ENCODE data around the gene TPCN2.
A peak's percentile ranks its signal among the peaks of the same experiment; 100 is the strongest.
"Not testable (repeated sequence)": the region's sequence is repeated elsewhere in the genome, so short reads cannot be mapped to it uniquely, and the experiment has no call there.

The TPCN2 gene

DNA sequence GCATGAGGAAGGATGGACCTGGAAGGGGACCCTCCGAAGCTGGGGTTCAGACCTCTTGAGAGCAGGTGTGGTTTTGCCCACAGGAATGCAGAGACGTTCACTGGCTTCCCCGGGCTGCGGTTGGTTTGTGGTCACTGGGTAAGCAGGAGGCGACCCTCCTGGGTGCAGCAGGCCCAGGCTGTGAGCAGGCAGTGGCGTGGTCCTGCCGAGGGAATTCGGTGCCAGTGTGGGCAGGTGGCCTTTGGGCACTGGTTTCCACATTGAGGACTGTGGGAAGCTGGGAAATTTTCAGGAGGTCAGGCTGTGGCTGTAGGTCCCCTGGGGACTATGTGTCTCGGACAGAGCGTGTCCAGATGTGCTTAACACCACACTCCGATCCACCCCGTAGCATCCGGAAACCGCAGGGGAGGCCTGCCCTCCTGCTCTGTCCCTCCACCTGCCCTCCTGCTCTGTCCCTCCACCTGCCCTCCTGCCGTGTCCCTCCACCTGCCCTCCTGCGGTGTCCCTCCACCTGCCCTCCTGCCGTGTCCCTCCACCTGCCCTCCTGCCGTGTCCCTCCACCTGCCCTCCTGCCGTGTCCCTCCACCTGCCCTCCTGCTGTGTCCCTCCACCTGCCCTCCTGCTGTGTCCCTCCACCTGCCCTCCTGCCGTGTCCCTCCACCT, 27.5 kb downstream of the TPCN2 start:
- Histone ChIP-seq H2AFZ (ENCODE audit: insufficient read depth, low read length, poor library complexity) (no peak overlapping the region), H2BK5ac (ENCODE audit: low read depth, low read length, poor library complexity) (no peak overlapping the region), H3K4me2 (ENCODE audit: low read length) (no peak overlapping the region), H3K23ac (ENCODE audit: low read length) (no peak overlapping the region), H4K8ac (ENCODE audit: low read depth, low read length) (no peak overlapping the region), H3K27ac (ENCODE audit: low read depth, low read length) (no peak overlapping the region), H3K9ac (ENCODE audit: low read length) (no peak overlapping the region), H2BK12ac (ENCODE audit: low read length) (no peak overlapping the region), H2AK5ac (ENCODE audit: low read length) (no peak overlapping the region), H3K14ac (ENCODE audit: low read length) (no peak overlapping the region), H3K4me1 (ENCODE audit: control insufficient read depth in 1 of 2, insufficient read depth in 2 of 2, low read length in 2 of 2) (no peaks in the 10 kb centered on the region), H3K18ac (ENCODE audit: low read length) (no peak overlapping the region), H3K4ac (ENCODE audit: low read depth, low read length) (no peak overlapping the region), H3K27me3 (ENCODE audit: insufficient read depth, low read length) (no peaks in the 10 kb centered on the region), H3K79me2 (ENCODE audit: control insufficient read depth, insufficient read depth, low read length, poor library complexity) (no peaks in the 10 kb centered on the region), H3K9me3 (ENCODE audit: insufficient read depth, low read depth, low read length) (peaks cover 3% of the 10 kb centered on the region), H4K91ac (ENCODE audit: low read depth, low read length) (no peak overlapping the region), H3K36me3 (ENCODE audit: control insufficient read depth in 1 of 2, insufficient read depth in 2 of 2, low read length in 2 of 2) (peaks cover 24 to 26% of the 10 kb centered on the region in 2 experiments), H4K12ac (ENCODE audit: low read depth, low read length) (no peak overlapping the region), H2BK120ac (ENCODE audit: insufficient read depth, low read length, poor library complexity) (no peak overlapping the region), H3K4me3 (ENCODE audit: low read depth, low read length) (no peak overlapping the region), H3K79me1 (ENCODE audit: low read length) (no peaks in the 10 kb centered on the region)
- no CpG with 5 or more reads among the region's 20 CpGs for WGBS (ENCODE audit: extremely low coverage, insufficient coverage, insufficient read length)
- no peak for DNase-seq

DNA sequence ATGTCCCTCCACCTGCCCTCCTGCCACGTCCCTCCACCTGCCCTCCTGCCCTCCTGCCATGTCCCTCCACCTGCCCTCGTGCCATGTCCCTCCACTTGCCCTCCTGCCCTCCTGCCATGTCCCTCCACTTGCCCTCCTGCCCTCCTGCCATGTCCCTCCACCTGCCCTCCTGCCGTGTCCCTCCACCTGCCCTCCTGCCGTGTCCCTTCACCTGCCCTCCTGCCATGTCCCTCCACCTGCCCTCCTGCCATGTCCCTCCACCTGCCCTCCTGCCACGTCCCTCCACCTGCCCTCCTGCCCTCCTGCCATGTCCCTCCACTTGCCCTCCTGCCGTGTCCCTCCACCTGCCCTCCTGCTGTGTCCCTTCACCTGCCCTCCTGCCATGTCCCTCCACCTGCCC, 28.2 kb downstream of the TPCN2 start:
- not testable (repeated sequence) for H2BK5ac ChIP-seq (ENCODE audit: low read depth, low read length, poor library complexity); H3K4me3 ChIP-seq (ENCODE audit: low read depth, low read length); H3K79me1 ChIP-seq (ENCODE audit: low read length); H3K27ac ChIP-seq (ENCODE audit: low read depth, low read length); H3K4me2 ChIP-seq (ENCODE audit: low read length); H3K4me1 ChIP-seq (ENCODE audit: control insufficient read depth in 1 of 2, insufficient read depth in 2 of 2, low read length in 2 of 2); H2BK12ac ChIP-seq (ENCODE audit: low read length); H2AFZ ChIP-seq (ENCODE audit: insufficient read depth, low read length, poor library complexity); H2AK5ac ChIP-seq (ENCODE audit: low read length); H3K9ac ChIP-seq (ENCODE audit: low read length); H4K8ac ChIP-seq (ENCODE audit: low read depth, low read length); H3K9me3 ChIP-seq (ENCODE audit: insufficient read depth, low read depth, low read length); H3K27me3 ChIP-seq (ENCODE audit: insufficient read depth, low read length); H2BK120ac ChIP-seq (ENCODE audit: insufficient read depth, low read length, poor library complexity); H4K91ac ChIP-seq (ENCODE audit: low read depth, low read length); H3K79me2 ChIP-seq (ENCODE audit: control insufficient read depth, insufficient read depth, low read length, poor library complexity); DNase-seq; H4K12ac ChIP-seq (ENCODE audit: low read depth, low read length); H3K18ac ChIP-seq (ENCODE audit: low read length); H3K23ac ChIP-seq (ENCODE audit: low read length); H3K4ac ChIP-seq (ENCODE audit: low read depth, low read length); H3K14ac ChIP-seq (ENCODE audit: low read length)
- WGBS (ENCODE audit: extremely low coverage, insufficient coverage, insufficient read length) = no CpG with 5 or more reads among the region's 6 CpGs
- H3K36me3 ChIP-seq (ENCODE audit: control insufficient read depth in 1 of 2, insufficient read depth in 2 of 2, low read length in 2 of 2) = peaks cover 22 to 28% of the 10 kb centered on the region in 2 experiments

DNA sequence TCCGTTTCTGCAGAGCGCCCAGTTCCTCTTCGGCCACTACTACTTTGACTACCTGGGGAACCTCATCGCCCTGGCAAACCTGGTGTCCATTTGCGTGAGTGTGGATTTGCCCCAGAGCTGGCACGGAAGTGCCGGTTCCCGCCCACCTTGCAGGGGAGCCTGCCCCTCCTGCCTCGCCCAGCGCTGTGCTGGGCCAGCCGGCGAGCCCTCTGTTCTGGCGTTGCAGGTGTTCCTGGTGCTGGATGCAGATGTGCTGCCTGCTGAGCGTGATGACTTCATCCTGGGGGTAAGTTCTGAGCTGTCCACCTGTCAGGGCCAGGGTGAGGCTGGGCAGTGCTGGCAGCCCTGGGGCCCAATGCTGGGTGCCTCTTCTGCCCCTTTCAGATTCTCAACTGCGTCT, 29.8 kb downstream of the TPCN2 start:
- H3K27ac ChIP-seq (ENCODE audit: low read depth, low read length) = no peak overlapping the region
- H3K27me3 ChIP-seq (ENCODE audit: insufficient read depth, low read length) = no peaks in the 10 kb centered on the region
- no peaks in the 10 kb centered on the region for H3K79me2 ChIP-seq (ENCODE audit: control insufficient read depth, insufficient read depth, low read length, poor library complexity)
- no peak overlapping the region for H4K8ac ChIP-seq (ENCODE audit: low read depth, low read length)
- H3K4me2 ChIP-seq (ENCODE audit: low read length) = no peak overlapping the region
- no peak overlapping the region for H4K12ac ChIP-seq (ENCODE audit: low read depth, low read length)
- no peak overlapping the region for H3K4me3 ChIP-seq (ENCODE audit: low read depth, low read length)
- H2AFZ ChIP-seq (ENCODE audit: insufficient read depth, low read length, poor library complexity) = no peak overlapping the region
- no peak overlapping the region for H2BK12ac ChIP-seq (ENCODE audit: low read length)
- no CpG with 5 or more reads among the region's 15 CpGs for WGBS (ENCODE audit: extremely low coverage, insufficient coverage, insufficient read length)
- no peak for DNase-seq
- H3K18ac ChIP-seq (ENCODE audit: low read length) = no peak overlapping the region
- no peak overlapping the region for H4K91ac ChIP-seq (ENCODE audit: low read depth, low read length)
- H3K4ac ChIP-seq (ENCODE audit: low read depth, low read length) = no peak overlapping the region
- H3K79me1 ChIP-seq (ENCODE audit: low read length) = no peaks in the 10 kb centered on the region
- no peak overlapping the region for H2BK120ac ChIP-seq (ENCODE audit: insufficient read depth, low read length, poor library complexity)
- H3K14ac ChIP-seq (ENCODE audit: low read length) = no peak overlapping the region
- no peak overlapping the region for H3K23ac ChIP-seq (ENCODE audit: low read length)
- no peak overlapping the region for H2AK5ac ChIP-seq (ENCODE audit: low read length)
- H3K9me3 ChIP-seq (ENCODE audit: insufficient read depth, low read depth, low read length) = peaks cover 4% of the 10 kb centered on the region
- no peak overlapping the region for H3K9ac ChIP-seq (ENCODE audit: low read length)
- no peak overlapping the region for H2BK5ac ChIP-seq (ENCODE audit: low read depth, low read length, poor library complexity)
- no peaks in the 10 kb centered on the region for H3K4me1 ChIP-seq (ENCODE audit: control insufficient read depth in 1 of 2, insufficient read depth in 2 of 2, low read length in 2 of 2)
- H3K36me3 ChIP-seq (ENCODE audit: control insufficient read depth in 1 of 2, insufficient read depth in 2 of 2, low read length in 2 of 2) = peaks cover 22 to 29% of the 10 kb centered on the region in 2 experiments

DNA sequence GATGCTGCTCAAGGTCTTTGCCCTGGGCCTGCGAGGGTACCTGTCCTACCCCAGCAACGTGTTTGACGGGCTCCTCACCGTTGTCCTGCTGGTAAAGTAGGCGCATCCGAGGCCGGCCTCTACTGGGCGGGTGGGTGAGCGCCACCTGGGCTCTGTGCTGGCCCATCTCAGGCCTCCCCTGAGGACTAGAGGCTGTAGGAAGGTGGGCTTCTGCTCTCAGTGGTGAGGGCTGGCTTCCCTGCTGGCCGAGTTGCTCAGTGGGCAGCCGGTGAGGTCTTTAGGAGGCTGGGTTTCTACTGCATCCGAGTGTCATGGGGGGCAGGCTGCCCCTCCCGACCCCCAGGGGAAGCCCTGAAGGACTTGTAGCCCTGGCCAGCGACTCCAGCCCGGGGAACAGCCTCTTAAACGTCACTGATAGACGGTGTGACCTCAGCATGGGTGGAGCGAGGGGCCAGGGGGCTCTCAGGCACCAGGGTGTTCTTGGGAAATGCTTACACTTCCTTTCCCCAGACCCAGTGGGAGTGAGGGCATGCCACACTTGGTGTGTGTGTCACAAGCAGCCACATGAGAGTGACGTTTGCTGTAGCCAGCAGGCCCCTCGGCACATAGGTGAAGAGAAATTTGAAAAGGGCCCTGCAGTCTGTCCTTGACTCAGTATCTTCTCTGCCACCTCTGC, 30.3 kb downstream of the TPCN2 start:
- Histone ChIP-seq H3K9ac (ENCODE audit: low read length) (no peak overlapping the region), H3K9me3 (ENCODE audit: insufficient read depth, low read depth, low read length) (peaks cover 4% of the 10 kb centered on the region), H3K79me1 (ENCODE audit: low read length) (no peaks in the 10 kb centered on the region), H3K79me2 (ENCODE audit: control insufficient read depth, insufficient read depth, low read length, poor library complexity) (no peaks in the 10 kb centered on the region), H3K4me1 (ENCODE audit: control insufficient read depth in 1 of 2, insufficient read depth in 2 of 2, low read length in 2 of 2) (no peaks in the 10 kb centered on the region), H4K8ac (ENCODE audit: low read depth, low read length) (no peak overlapping the region), H2BK12ac (ENCODE audit: low read length) (no peak overlapping the region), H3K4me2 (ENCODE audit: low read length) (no peak overlapping the region), H2AFZ (ENCODE audit: insufficient read depth, low read length, poor library complexity) (no peak overlapping the region), H3K27ac (ENCODE audit: low read depth, low read length) (no peak overlapping the region), H3K18ac (ENCODE audit: low read length) (no peak overlapping the region), H4K91ac (ENCODE audit: low read depth, low read length) (no peak overlapping the region), H3K23ac (ENCODE audit: low read length) (no peak overlapping the region), H2AK5ac (ENCODE audit: low read length) (no peak overlapping the region), H4K12ac (ENCODE audit: low read depth, low read length) (no peak overlapping the region), H2BK120ac (ENCODE audit: insufficient read depth, low read length, poor library complexity) (no peak overlapping the region), H3K27me3 (ENCODE audit: insufficient read depth, low read length) (no peaks in the 10 kb centered on the region), H3K14ac (ENCODE audit: low read length) (no peak overlapping the region), H3K36me3 (ENCODE audit: control insufficient read depth in 1 of 2, insufficient read depth in 2 of 2, low read length in 2 of 2) (peaks cover 22 to 32% of the 10 kb centered on the region in 2 experiments), H3K4me3 (ENCODE audit: low read depth, low read length) (no peak overlapping the region), H2BK5ac (ENCODE audit: low read depth, low read length, poor library complexity) (no peak overlapping the region), H3K4ac (ENCODE audit: low read depth, low read length) (no peak overlapping the region)
- peak in 1 of 2 donors; percentile 15 for DNase-seq
- WGBS (ENCODE audit: extremely low coverage, insufficient coverage, insufficient read length) = no CpG with 5 or more reads among the region's 20 CpGs

All from trophoblast cell (in vitro differentiated cells and primary cell).